SU-DHL-6 (cell line): Measurements from ENCODE around the gene RASSF5.

Experiments used
- CTCF ChIP-seq: fragments of 200-600 bp; sonication (generic); IDR thresholded peaks from one replicate; pipeline ENCODE4 v1.5.1; 2017; ENCODE audit warnings: antibody characterized with exemption, mild to moderate bottlenecking, low read length, moderate library complexity; ENCODE audit not compliant: insufficient read depth, poor library complexity, severe bottlenecking
- EZH2phosphoT487 ChIP-seq: fragments of 200-600 bp; sonication (generic), shearing (Covaris generic); conservative IDR thresholded peaks from 2 replicates; pipeline ENCODE4 v1.6.1; 2018; ENCODE audit warnings: mild to moderate bottlenecking, antibody characterized with exemption, low read length, moderate library complexity, mixed read lengths

- no peak for TF ChIP-seq CTCF
- no peak for TF ChIP-seq EZH2phosphoT487
These were observed 11.8 kb upstream of the RASSF5 start for GRCh38 chr1:206495493-206496046.
